Measurements from ENCODE around the gene SHD. TPM values are rescaled to one million over a fixed set of nuclear protein-coding genes. Genes with fewer than 3 reads are reported as not detected.

Gene SHD
- total RNA-seq, 2 experiments from 2014 or later: not detected

Other genes starting within 250 kb of the SHD start
- 10 to 100 TPM; 34.9 to 35.9 TPM for gene ZBTB7A, start 212.4 kb upstream of the SHD start, total RNA-seq
- 100 to 1,000 TPM; 120 to 121 TPM for gene MAP2K2, start 155.1 kb upstream of the SHD start, total RNA-seq
- gene CREB3L3, start 125.6 kb upstream of the SHD start, total RNA-seq: not detected
- gene SIRT6, start 96.7 kb upstream of the SHD start, total RNA-seq: 10 to 100 TPM; 27.1 to 27.2 TPM
- gene ANKRD24, start 96.6 kb upstream of the SHD start, total RNA-seq: 1 to 10 TPM; 1.6 TPM
- gene EBI3, start 49.7 kb upstream of the SHD start, total RNA-seq: 1 to 10 TPM; 6.7 to 8.6 TPM
- 10 to 100 TPM; 37.6 to 38.5 TPM for gene YJU2, start 32.2 kb upstream of the SHD start, total RNA-seq
- gene TMIGD2, start 23.1 kb downstream of the SHD start, total RNA-seq: 10 to 100 TPM; 12.6 to 14.7 TPM
- gene FSD1, start 25.3 kb downstream of the SHD start, total RNA-seq: 10 to 100 TPM; 21.0 to 21.3 TPM
- 10 to 100 TPM; 12.3 to 13.1 TPM for gene STAP2, start 59.6 kb downstream of the SHD start, total RNA-seq
- 10 to 100 TPM; 15.6 to 18.8 TPM for gene MPND, start 64.3 kb downstream of the SHD start, total RNA-seq
- gene SH3GL1, start 121.3 kb downstream of the SHD start, total RNA-seq: 10 to 100 TPM; 40.3 to 41.1 TPM
- gene CHAF1A, start 123.4 kb downstream of the SHD start, total RNA-seq: 10 to 100 TPM; 76.8 to 77.6 TPM
- 10 to 100 TPM; 37.0 to 37.8 TPM for gene UBXN6, start 178.5 kb downstream of the SHD start, total RNA-seq
- gene HDGFL2, start 193.0 kb downstream of the SHD start, total RNA-seq: 10 to 100 TPM; 45.5 to 47.0 TPM
- not detected for gene PLIN4, start 239.2 kb downstream of the SHD start, total RNA-seq

Measured in activated naive CD8-positive, alpha-beta T cell treated with anti-CD3 and anti-CD28 coated beads for 36 hours (primary cell).